ENCODE measurements around the gene HOXD12.

GRCh38 chr2:176114120-176114929, 14.7 kb downstream of the HOXD12 start:
- TF ChIP-seq CTCF (IDR thresholded peaks at IDR 0.05; ENCODE audit: low read depth, low read length, poor library complexity, severe bottlenecking) (no peak), EZH2phosphoT487 (IDR thresholded peaks at IDR 0.05; ENCODE audit: borderline replicate concordance, low read length) (no peak)

All from DOHH2 (cell line).